Upper lobe of left lung (tissue), 4 donors: ENCODE results near the gene TUSC2.

Experiments
- POLR2A ChIP-seq, 4 donors: fragments of 450-650 bp; IDR thresholded peaks; one replicate each; pipeline ENCODE4 v1.5.1; 2016 to 2017; ENCODE audit warnings: antibody characterized with exemption in 4 of 4, mild to moderate bottlenecking in 2 of 4
- POLR2AphosphoS5 ChIP-seq, 2 donors: sonication (generic); formaldehyde crosslinking; IDR thresholded peaks; one replicate each; pipeline ENCODE4 v1.5.1; 2017; ENCODE audit warnings: antibody characterized with exemption in 2 of 2
- TF ChIP-seq, protein P1 (sequence below), 6 experiments: fragments of 450-650 bp in 4 of 6; fragments of 200-600 bp in 2 of 6; sonication (generic) in 2 of 6; IDR thresholded peaks; one replicate each; pipeline ENCODE4 v1.5.1; 2016 to 2019; ENCODE audit warnings: antibody characterized with exemption in 6 of 6

GRCh38 chr3:50340448-50341329 is 12.7 kb upstream of the TUSC2 start, which contains the start of gene RASSF1:
- TF ChIP-seq, protein P1, sequence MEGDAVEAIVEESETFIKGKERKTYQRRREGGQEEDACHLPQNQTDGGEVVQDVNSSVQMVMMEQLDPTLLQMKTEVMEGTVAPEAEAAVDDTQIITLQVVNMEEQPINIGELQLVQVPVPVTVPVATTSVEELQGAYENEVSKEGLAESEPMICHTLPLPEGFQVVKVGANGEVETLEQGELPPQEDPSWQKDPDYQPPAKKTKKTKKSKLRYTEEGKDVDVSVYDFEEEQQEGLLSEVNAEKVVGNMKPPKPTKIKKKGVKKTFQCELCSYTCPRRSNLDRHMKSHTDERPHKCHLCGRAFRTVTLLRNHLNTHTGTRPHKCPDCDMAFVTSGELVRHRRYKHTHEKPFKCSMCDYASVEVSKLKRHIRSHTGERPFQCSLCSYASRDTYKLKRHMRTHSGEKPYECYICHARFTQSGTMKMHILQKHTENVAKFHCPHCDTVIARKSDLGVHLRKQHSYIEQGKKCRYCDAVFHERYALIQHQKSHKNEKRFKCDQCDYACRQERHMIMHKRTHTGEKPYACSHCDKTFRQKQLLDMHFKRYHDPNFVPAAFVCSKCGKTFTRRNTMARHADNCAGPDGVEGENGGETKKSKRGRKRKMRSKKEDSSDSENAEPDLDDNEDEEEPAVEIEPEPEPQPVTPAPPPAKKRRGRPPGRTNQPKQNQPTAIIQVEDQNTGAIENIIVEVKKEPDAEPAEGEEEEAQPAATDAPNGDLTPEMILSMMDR (IDR thresholded peaks at IDR 0.05), result peak in 2 of 6 experiments; percentile 8 to 19
- peak in 2 of 4 donors; percentile 39 to 90 for TF ChIP-seq POLR2A (IDR thresholded peaks at IDR 0.05)
- TF ChIP-seq POLR2AphosphoS5 (IDR thresholded peaks at IDR 0.05), result peak; percentile 49 to 52
